ENCODE measurements around the gene ZNF18. TPM values are rescaled to one million over a fixed set of nuclear protein-coding genes. Genes with fewer than 3 reads are reported as not detected.

Gene ZNF18
- total RNA-seq, 3 donors from 2014 or later (not counting 1 experiment from before 2014, with no cell fraction given) = 16.8 to 20.8 (median 17.5) TPM

GRCh38 chr17:12007466-12007865 is 10.2 kb upstream of the ZNF18 start:
- H3K4me1 Mint-ChIP-seq = no peaks in the 10 kb centered on the region
- H3K36me3 ChIP-seq (ENCODE audit: control insufficient read depth, insufficient read depth, low read length) = no peaks in the 10 kb centered on the region
- ATAC-seq (no peak), DNase-seq (no peak)
- TF ChIP-seq CTCF (IDR thresholded peaks at IDR 0.05) = no peak
- H3K27ac Mint-ChIP-seq = no peak overlapping the region
- H3K27ac ChIP-seq (ENCODE audit: low read length) = no peak overlapping the region
- no peaks in the 10 kb centered on the region for H3K4me1 ChIP-seq (ENCODE audit: control insufficient read depth, insufficient read depth, low read length)
- H3K27me3 Mint-ChIP-seq (ENCODE audit: low read depth in 2 of 2) = peaks cover 13 to 30% of the 10 kb centered on the region in 2 donors
- no peak overlapping the region for H3K4me3 ChIP-seq (ENCODE audit: low read length)
- H3K4me3 Mint-ChIP-seq = no peak overlapping the region
- H3K27me3 ChIP-seq (ENCODE audit: control insufficient read depth, insufficient read depth, low read length) = no peaks in the 10 kb centered on the region
- H3K36me3 Mint-ChIP-seq = no peaks in the 10 kb centered on the region
- 91% methylated on average over 5 of the region's 5 CpGs for WGBS (ENCODE audit: insufficient coverage)
- intact Hi-C loops (cut with micrococcal nuclease) = no loop called here
- no peaks in the 10 kb centered on the region for H3K9me3 Mint-ChIP-seq
- H3K9me3 ChIP-seq (ENCODE audit: control insufficient read depth, insufficient read depth, low read length) = no peaks in the 10 kb centered on the region

GRCh38 chr17:11999696-12000095 is 2.4 kb upstream of the ZNF18 start:
- intact Hi-C loops (cut with micrococcal nuclease) = no loop called here
- 90% methylated on average over 5 of the region's 5 CpGs for WGBS (ENCODE audit: insufficient coverage)
- Histone ChIP-seq H3K4me3 (ENCODE audit: low read length) (no peak overlapping the region), H3K9me3 (ENCODE audit: control insufficient read depth, insufficient read depth, low read length) (peaks cover 2% of the 10 kb centered on the region), H3K4me1 (ENCODE audit: control insufficient read depth, insufficient read depth, low read length) (peaks cover 7% of the 10 kb centered on the region), H3K27ac (ENCODE audit: low read length) (no peak overlapping the region), H3K27me3 (ENCODE audit: control insufficient read depth, insufficient read depth, low read length) (no peaks in the 10 kb centered on the region), H3K36me3 (ENCODE audit: control insufficient read depth, insufficient read depth, low read length) (no peaks in the 10 kb centered on the region)
- H3K4me3 Mint-ChIP-seq = no peak overlapping the region
- H3K9me3 Mint-ChIP-seq = peaks cover 0 to 2% of the 10 kb centered on the region in 2 donors
- H3K27me3 Mint-ChIP-seq (ENCODE audit: low read depth in 2 of 2) = peaks cover 3 to 7% of the 10 kb centered on the region in 2 donors
- H3K36me3 Mint-ChIP-seq = no peaks in the 10 kb centered on the region
- TF ChIP-seq CTCF (IDR thresholded peaks at IDR 0.05) = no peak
- peaks cover 9 to 20% of the 10 kb centered on the region in 2 donors for H3K4me1 Mint-ChIP-seq
- no peak for DNase-seq
- H3K27ac Mint-ChIP-seq = no peak overlapping the region
- ATAC-seq = no peak

- 80% methylated on average over 4 of the region's 4 CpGs for WGBS (ENCODE audit: insufficient coverage)
- Histone ChIP-seq H3K4me1 (ENCODE audit: control insufficient read depth, insufficient read depth, low read length) (peaks cover 7% of the 10 kb centered on the region), H3K27me3 (ENCODE audit: control insufficient read depth, insufficient read depth, low read length) (no peaks in the 10 kb centered on the region), H3K27ac (ENCODE audit: low read length) (peak overlapping the region; percentile 86), H3K4me3 (ENCODE audit: low read length) (peak overlapping the region; percentile 86), H3K9me3 (ENCODE audit: control insufficient read depth, insufficient read depth, low read length) (peaks cover 2% of the 10 kb centered on the region), H3K36me3 (ENCODE audit: control insufficient read depth, insufficient read depth, low read length) (no peaks in the 10 kb centered on the region)
- no peak for TF ChIP-seq CTCF (IDR thresholded peaks at IDR 0.05)
- Mint-ChIP-seq H3K9me3 (peaks cover 0 to 2% of the 10 kb centered on the region in 2 donors), H3K27ac (peak overlapping the region; percentile 87 to 97), H3K27me3 (ENCODE audit: low read depth in 2 of 2) (peaks cover 3 to 6% of the 10 kb centered on the region in 2 donors), H3K36me3 (peaks cover 2% of the 10 kb centered on the region), H3K4me1 (peaks cover 15 to 25% of the 10 kb centered on the region in 2 donors), H3K4me3 (peak overlapping the region; percentile 95)
- ATAC-seq (no peak), DNase-seq (no peak)
- intact Hi-C loops (cut with micrococcal nuclease) = loop anchor here (1.0 kb wide), 1 partner anchor 22 kb away; the partner anchor contains the start of gene MAP2K4
These were observed 628 bp upstream of the ZNF18 start for GRCh38 chr17:11997972-11998233.

- ATAC-seq (peak; percentile 19 to 43 (median 22)), DNase-seq (peak in 1 of 2 donors; percentile 65)
- H3K27me3 ChIP-seq (ENCODE audit: control insufficient read depth, insufficient read depth, low read length) = no peaks in the 10 kb centered on the region
- intact Hi-C loops (cut with micrococcal nuclease) = loop anchor here (1.0 kb wide), 1 partner anchor 24 kb away; the partner anchor contains the start of gene MAP2K4
- H3K36me3 ChIP-seq (ENCODE audit: control insufficient read depth, insufficient read depth, low read length) = peaks cover 8% of the 10 kb centered on the region
- H3K9me3 ChIP-seq (ENCODE audit: control insufficient read depth, insufficient read depth, low read length) = peaks cover 2% of the 10 kb centered on the region
- TF ChIP-seq CTCF (IDR thresholded peaks at IDR 0.05) = no peak
- Mint-ChIP-seq H3K27ac (peak overlapping the region; percentile 87 to 97), H3K27me3 (ENCODE audit: low read depth in 2 of 2) (peaks cover 0 to 3% of the 10 kb centered on the region in 2 donors), H3K36me3 (peaks cover 8% of the 10 kb centered on the region), H3K4me3 (peak overlapping the region; percentile 95), H3K4me1 (peaks cover 19 to 30% of the 10 kb centered on the region in 2 donors), H3K9me3 (peaks cover 0 to 2% of the 10 kb centered on the region in 2 donors)
- WGBS (ENCODE audit: insufficient coverage) = 0% methylated on average over 14 of the region's 14 CpGs
- peak overlapping the region; percentile 86 for H3K4me3 ChIP-seq (ENCODE audit: low read length)
- H3K4me1 ChIP-seq (ENCODE audit: control insufficient read depth, insufficient read depth, low read length) = peaks cover 7% of the 10 kb centered on the region
- peak overlapping the region; percentile 88 for H3K27ac ChIP-seq (ENCODE audit: low read length)
These were observed 541 bp downstream of the ZNF18 start for GRCh38 chr17:11996722-11997146.

Data from natural killer cell (primary cell).